Endodermal cell (in vitro differentiated cells): Measurements from ENCODE around the gene GPC6. TPM values are rescaled to one million over a fixed set of nuclear protein-coding genes. Genes with fewer than 3 reads are reported as not detected.

Experiments
- DNase-seq: peaks from one replicate; pipeline ENCODE4 v3.0.0-alpha.2; 2017
- H3K27ac ChIP-seq: 2 replicates; pipeline ENCODE4 v1.5.1; 2013; ENCODE audit warnings: mild to moderate bottlenecking, low read depth, low read length, moderate library complexity
- H3K27me3 ChIP-seq: 2 replicates; pipeline ENCODE4 v1.6.1; 2013; ENCODE audit warnings: mild to moderate bottlenecking, low read length, moderate library complexity; ENCODE audit not compliant: insufficient read depth, control insufficient read depth, poor library complexity, severe bottlenecking
- H3K36me3 ChIP-seq: 2 replicates; pipeline ENCODE4 v1.7.0; 2013; ENCODE audit warnings: mild to moderate bottlenecking, low read length, moderate library complexity; ENCODE audit not compliant: control insufficient read depth, insufficient read depth
- H3K4me1 ChIP-seq: one replicate; pipeline ENCODE4 v1.7.0; 2013; ENCODE audit warnings: low read length; ENCODE audit not compliant: control insufficient read depth, insufficient read depth
- H3K4me3 ChIP-seq: 2 replicates; pipeline ENCODE4 v1.5.1; 2013; ENCODE audit warnings: mild to moderate bottlenecking, low read length, moderate library complexity
- H3K9ac ChIP-seq: 2 replicates; pipeline ENCODE4 v1.6.1; 2013; ENCODE audit warnings: mild to moderate bottlenecking, low read length, moderate library complexity; ENCODE audit not compliant: poor library complexity, severe bottlenecking; ENCODE audit errors: extremely low read depth
- H3K9me3 ChIP-seq: 2 replicates; pipeline ENCODE4 v1.6.1; 2013; ENCODE audit warnings: mild to moderate bottlenecking, low read length, moderate library complexity; ENCODE audit not compliant: control insufficient read depth
- H3K27ac Mint-ChIP-seq: 2 replicates; pipeline ENCODE4 v1.8.0; 2020; ENCODE audit warnings: mixed read lengths
- H3K27me3 Mint-ChIP-seq: 2 replicates; pipeline ENCODE4 v1.8.0; 2021; ENCODE audit warnings: mild to moderate bottlenecking, mixed read lengths; ENCODE audit not compliant: insufficient read depth
- H3K36me3 Mint-ChIP-seq: 2 replicates; pipeline ENCODE4 v1.8.0; 2020; ENCODE audit warnings: low read depth, mixed read lengths
- H3K4me1 Mint-ChIP-seq: 2 replicates; pipeline ENCODE4 v1.8.0; 2020; ENCODE audit warnings: mixed read lengths
- H3K4me3 Mint-ChIP-seq: 2 replicates; pipeline ENCODE4 v1.8.0; 2020; ENCODE audit warnings: mild to moderate bottlenecking, moderate library complexity, mixed read lengths
- H3K9me3 Mint-ChIP-seq: 2 replicates; pipeline ENCODE4 v1.8.0; 2020; ENCODE audit warnings: mild to moderate bottlenecking, mixed read lengths
- CTCF ChIP-seq: fragments of 200-600 bp; sonication (generic); conservative IDR thresholded peaks from 2 replicates; pipeline ENCODE4 v1.5.0; 2021; ENCODE audit warnings: antibody characterized with exemption, mild to moderate bottlenecking
- WGBS, 2 experiments: methylation state at CpG; one replicate each; pipeline versions ENCODE4 v1.1.5 to v1.1.7; 2013; ENCODE audit warnings: missing lambda C conversion rate in 2 of 2, mixed read lengths in 1 of 2; ENCODE audit not compliant: insufficient coverage in 1 of 2, insufficient read length in 1 of 2; 5-methylcytosine and 5-hydroxymethylcytosine counted together
- total RNA-seq, 2 donors: library from RNA; stranded (reverse); fragmentation: NEBNext Ultra II Directional in 1 of 2; extraction: Animal tissue kit (Norgen Biotek cat#: 25700) in 1 of 2; gene quantifications; 2 replicates in 1 of 2; 3 replicates in 1 of 2; pipeline ENCODE4 v1.2.1, GENCODE V29; 2021

The GPC6 gene
- total RNA-seq, 2 donors from 2014 or later: 69.6 to 80.4 TPM

- DNase-seq: no peak
- Histone ChIP-seq H3K27me3 (no peaks in the 10 kb centered on the region), H3K4me1 (peaks cover 6% of the 10 kb centered on the region), H3K27ac (no peak overlapping the region), H3K4me3 (peak overlapping the region; percentile 26), H3K9ac (no peak overlapping the region), H3K36me3 (peaks cover 84% of the 10 kb centered on the region), H3K9me3 (peaks cover 53% of the 10 kb centered on the region)
- Mint-ChIP-seq H3K36me3 (peaks cover 50% of the 10 kb centered on the region), H3K4me3 (no peak overlapping the region), H3K27me3 (no peaks in the 10 kb centered on the region), H3K4me1 (peaks cover 39% of the 10 kb centered on the region), H3K9me3 (peaks cover 30% of the 10 kb centered on the region), H3K27ac (no peak overlapping the region)
- WGBS, 2 experiments: 80 to 82% methylated on average over 2 of the region's 2 CpGs
- no peak for TF ChIP-seq CTCF
Observed at GRCh38 chr13:93235258-93236015, 8.8 kb downstream of the GPC6 start.

GRCh38 chr13:93238711-93239110 is 12.1 kb downstream of the GPC6 start:
- H3K27me3 Mint-ChIP-seq: no peaks in the 10 kb centered on the region
- H3K27ac Mint-ChIP-seq: no peak overlapping the region
- H3K4me1 Mint-ChIP-seq: peaks cover 26% of the 10 kb centered on the region
- DNase-seq: no peak
- Histone ChIP-seq H3K27ac (no peak overlapping the region), H3K9me3 (peaks cover 47% of the 10 kb centered on the region), H3K4me3 (peak overlapping the region; percentile 25), H3K27me3 (no peaks in the 10 kb centered on the region), H3K36me3 (peaks cover 88% of the 10 kb centered on the region), H3K9ac (no peak overlapping the region), H3K4me1 (peaks cover 4% of the 10 kb centered on the region)
- no peak overlapping the region for H3K4me3 Mint-ChIP-seq
- peaks cover 30% of the 10 kb centered on the region for H3K9me3 Mint-ChIP-seq
- 100% methylated on average over 1 of the region's 1 CpG; no CpG with 5 or more reads in 1 of the 2 experiments for WGBS, 2 experiments
- peaks cover 56% of the 10 kb centered on the region for H3K36me3 Mint-ChIP-seq
- no peak for TF ChIP-seq CTCF

DNA sequence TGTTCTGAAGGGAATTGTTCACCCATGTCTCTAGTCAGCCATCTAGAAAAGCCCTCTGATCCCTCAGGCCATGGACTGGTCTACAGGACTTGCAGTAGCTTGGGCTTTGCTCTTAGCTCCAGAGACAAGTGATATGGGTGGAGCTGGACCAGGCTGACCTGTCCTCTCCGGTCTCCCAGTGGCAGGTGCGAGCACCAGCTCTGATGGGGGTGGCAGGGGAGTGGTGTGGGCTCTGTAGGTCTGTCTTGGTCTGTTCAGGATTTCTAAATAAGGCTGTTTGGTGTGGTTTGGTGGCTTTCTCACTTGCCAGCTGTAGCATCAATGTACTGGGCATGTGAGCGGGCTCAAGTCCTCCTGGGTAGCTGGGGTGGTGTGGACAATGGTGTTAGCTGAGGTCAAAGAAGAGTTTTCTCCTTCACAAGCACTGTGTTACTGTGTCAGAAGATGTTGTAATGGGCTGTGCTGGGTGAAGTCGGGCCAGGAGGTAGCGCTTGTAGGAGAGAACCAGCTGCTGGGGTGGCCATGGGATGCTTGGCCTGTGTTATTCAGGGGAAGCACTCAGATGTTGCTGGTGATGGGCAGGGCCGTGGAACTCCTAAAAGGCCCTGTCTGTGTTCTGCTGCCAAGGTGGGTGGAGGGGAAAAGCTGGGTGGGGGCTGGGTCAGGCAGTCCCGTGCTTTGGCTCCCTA is 16.9 kb downstream of the GPC6 start:
- Mint-ChIP-seq H3K4me3 (no peak overlapping the region), H3K27ac (no peak overlapping the region), H3K36me3 (peaks cover 27% of the 10 kb centered on the region), H3K27me3 (no peaks in the 10 kb centered on the region), H3K4me1 (peaks cover 34% of the 10 kb centered on the region), H3K9me3 (peaks cover 11% of the 10 kb centered on the region)
- peaks cover 54% of the 10 kb centered on the region for H3K36me3 ChIP-seq
- H3K9me3 ChIP-seq: peaks cover 16% of the 10 kb centered on the region
- no peak for DNase-seq
- WGBS, 2 experiments: 88 to 100% methylated on average over 1 to 7 of the region's 7 CpGs
- no peak for TF ChIP-seq CTCF
- H3K4me1 ChIP-seq: peaks cover 21% of the 10 kb centered on the region
- H3K4me3 ChIP-seq: no peak overlapping the region
- no peak overlapping the region for H3K27ac ChIP-seq
- no peaks in the 10 kb centered on the region for H3K27me3 ChIP-seq
- no peak overlapping the region for H3K9ac ChIP-seq
